Panc1 (cell line): ENCODE results near the gene COL13A1. TPM values are rescaled to one million over a fixed set of nuclear protein-coding genes. Genes with fewer than 3 reads are reported as not detected.

Experiments
- ATAC-seq: fragments of 200-7000 bp; cut with Tn5 transposase; 2 replicates; pipeline ENCODE4 v1.9.1; 2020; ENCODE audit warnings: mild to moderate bottlenecking, moderate library complexity
- BruUV-seq: library from RNA; stranded (reverse); fragments of 400-500 nt; replicated peaks from 2 replicates; lab custom pipeline; 2021; lab: Mats Ljungman, UMichigan
- CTCF ChIA-PET: fragments of 300-600 bp; sonication (Branson Sonifier 250); formaldehyde crosslinking; loops from one replicate; lab custom pipeline; 2022; ENCODE audit warnings: antibody characterized with exemption; lab: Charles Lee
- POLR2A ChIA-PET: fragments of 300-600 bp; sonication (Branson Sonifier 250); formaldehyde crosslinking; loops from one replicate; lab custom pipeline; 2022; ENCODE audit warnings: antibody characterized with exemption; lab: Charles Lee
- DNase-seq: peaks from one replicate; pipeline ENCODE4 v3.0.0-alpha.2; 2010; ENCODE audit warnings: low read depth, low spot score
- H3K27ac ChIP-seq: 2 replicates; pipeline ENCODE4 v1.5.1; 2011; ENCODE audit warnings: mild to moderate bottlenecking, low read length, inconsistent platforms
- H3K27me3 ChIP-seq: fragments of 200-500 bp; sonication (Bioruptor generic); 2 replicates; pipeline ENCODE4 v1.6.0; 2014; ENCODE audit warnings: low read length, inconsistent platforms; ENCODE audit not compliant: control insufficient read depth, insufficient read depth
- H3K36me3 ChIP-seq: fragments of 200-500 bp; sonication (Bioruptor generic); 2 replicates; pipeline ENCODE4 v1.5.1; 2014; ENCODE audit warnings: inconsistent platforms, mild to moderate bottlenecking, low read length, moderate library complexity; ENCODE audit not compliant: control insufficient read depth, insufficient read depth
- H3K4me1 ChIP-seq: 2 replicates; pipeline ENCODE4 v1.5.1; 2011; ENCODE audit warnings: inconsistent platforms, mild to moderate bottlenecking, low read length, moderate library complexity; ENCODE audit not compliant: control insufficient read depth, insufficient read depth
- H3K4me3 ChIP-seq, 2 experiments: 2 replicates each; pipeline ENCODE4 v1.5.1; 2011 to 2012; ENCODE audit warnings: low read depth in 2 of 2, low read length in 2 of 2, mild to moderate bottlenecking in 2 of 2, inconsistent platforms in 1 of 2, moderate library complexity in 1 of 2
- H3K9me3 ChIP-seq: fragments of 200-500 bp; sonication (Bioruptor generic); 2 replicates; pipeline ENCODE4 v1.5.1; 2014; ENCODE audit warnings: low read depth, mild to moderate bottlenecking, inconsistent platforms, low read length, moderate library complexity; ENCODE audit not compliant: control insufficient read depth, insufficient read depth
- POLR2AphosphoS5 ChIP-seq: IDR thresholded peaks from 2 replicates; pipeline ENCODE4 v1.6.1; 2012; ENCODE audit warnings: mild to moderate bottlenecking, low read depth, low read length, moderate library complexity
- SIN3A ChIP-seq: IDR thresholded peaks from 2 replicates; pipeline ENCODE4 v1.6.1; 2012; ENCODE audit warnings: low read depth, mild to moderate bottlenecking, low read length, moderate library complexity, borderline replicate concordance; ENCODE audit not compliant: insufficient read depth
- TCF7L2 ChIP-seq: IDR thresholded peaks from 2 replicates; pipeline ENCODE4 v1.6.1; 2011; ENCODE audit warnings: mild to moderate bottlenecking, low read depth, low read length, inconsistent platforms
- in situ Hi-C: cut with HindIII; loops from 2 replicates; pipeline ENCODE4 v1.10.0; 2016; ENCODE audit warnings: low sequenced_read_pairs, low pct_unique_long_range_greater_than_20kb
- intact Hi-C: fragments of 100-400 bp; cut with micrococcal nuclease; formaldehyde crosslinking; loops from one replicate; pipeline ENCODE4 v1.10.0; 2022; ENCODE audit not compliant: unreplicated experiment
- total RNA-seq: library from RNA; stranded (reverse); gene quantifications from one replicate; pipeline ENCODE4 v1.2.1, GENCODE V29; 2021; ENCODE audit not compliant: unreplicated experiment
- TF ChIP-seq, protein P1 (sequence below): fragments of 450-650 bp; IDR thresholded peaks from 2 replicates; pipeline ENCODE4 v1.5.1; 2017; ENCODE audit warnings: mild to moderate bottlenecking
- TF ChIP-seq, protein P2 (sequence below), 2 experiments: IDR thresholded peaks; 2 replicates each; pipeline ENCODE4 v1.6.1; 2011 to 2012; ENCODE audit warnings: low read depth in 2 of 2, control low read depth in 1 of 2, low read length in 1 of 2, mild to moderate bottlenecking in 1 of 2, moderate library complexity in 1 of 2; ENCODE audit not compliant: insufficient read depth in 1 of 2

Gene COL13A1
- total RNA-seq, 1 experiment from 2014 or later = 1.0 TPM

DNA sequence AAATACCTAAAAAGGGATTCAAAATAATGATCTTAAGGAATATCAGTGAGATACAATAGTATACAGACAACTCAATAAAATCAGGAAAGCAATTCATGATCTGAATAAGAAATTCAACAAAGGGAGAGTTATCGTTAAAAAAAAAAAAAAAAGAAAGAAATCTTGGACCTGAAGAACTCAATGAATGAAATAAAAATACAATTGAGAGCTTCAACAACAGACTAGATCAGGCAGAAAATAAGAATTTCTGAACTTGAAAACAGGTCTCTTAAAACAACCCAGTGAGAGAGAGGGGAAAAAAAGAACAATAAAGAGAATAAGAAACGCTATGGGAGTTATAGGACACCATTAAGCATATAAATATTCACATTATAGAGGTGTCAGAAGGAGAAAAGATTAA, 179.0 kb downstream of the COL13A1 start:
- in situ Hi-C loops = no loop called here
- POLR2A ChIA-PET = interaction anchor here (0.6 kb wide), 1 partner anchor 50 kb away, joined by 9 read pairs; no protein-coding TSS in a partner anchor
- Histone ChIP-seq H3K27me3 (peaks cover 17% of the 10 kb centered on the region), H3K36me3 (no peaks in the 10 kb centered on the region), H3K4me3 (no peak overlapping the region), H3K4me1 (no peaks in the 10 kb centered on the region), H3K9me3 (no peaks in the 10 kb centered on the region), H3K27ac (no peak overlapping the region)
- TF ChIP-seq, protein P1, sequence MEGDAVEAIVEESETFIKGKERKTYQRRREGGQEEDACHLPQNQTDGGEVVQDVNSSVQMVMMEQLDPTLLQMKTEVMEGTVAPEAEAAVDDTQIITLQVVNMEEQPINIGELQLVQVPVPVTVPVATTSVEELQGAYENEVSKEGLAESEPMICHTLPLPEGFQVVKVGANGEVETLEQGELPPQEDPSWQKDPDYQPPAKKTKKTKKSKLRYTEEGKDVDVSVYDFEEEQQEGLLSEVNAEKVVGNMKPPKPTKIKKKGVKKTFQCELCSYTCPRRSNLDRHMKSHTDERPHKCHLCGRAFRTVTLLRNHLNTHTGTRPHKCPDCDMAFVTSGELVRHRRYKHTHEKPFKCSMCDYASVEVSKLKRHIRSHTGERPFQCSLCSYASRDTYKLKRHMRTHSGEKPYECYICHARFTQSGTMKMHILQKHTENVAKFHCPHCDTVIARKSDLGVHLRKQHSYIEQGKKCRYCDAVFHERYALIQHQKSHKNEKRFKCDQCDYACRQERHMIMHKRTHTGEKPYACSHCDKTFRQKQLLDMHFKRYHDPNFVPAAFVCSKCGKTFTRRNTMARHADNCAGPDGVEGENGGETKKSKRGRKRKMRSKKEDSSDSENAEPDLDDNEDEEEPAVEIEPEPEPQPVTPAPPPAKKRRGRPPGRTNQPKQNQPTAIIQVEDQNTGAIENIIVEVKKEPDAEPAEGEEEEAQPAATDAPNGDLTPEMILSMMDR = no peak
- TF ChIP-seq TCF7L2 = no peak
- no peak for TF ChIP-seq POLR2AphosphoS5
- no peak for TF ChIP-seq SIN3A
- TF ChIP-seq, protein P2, sequence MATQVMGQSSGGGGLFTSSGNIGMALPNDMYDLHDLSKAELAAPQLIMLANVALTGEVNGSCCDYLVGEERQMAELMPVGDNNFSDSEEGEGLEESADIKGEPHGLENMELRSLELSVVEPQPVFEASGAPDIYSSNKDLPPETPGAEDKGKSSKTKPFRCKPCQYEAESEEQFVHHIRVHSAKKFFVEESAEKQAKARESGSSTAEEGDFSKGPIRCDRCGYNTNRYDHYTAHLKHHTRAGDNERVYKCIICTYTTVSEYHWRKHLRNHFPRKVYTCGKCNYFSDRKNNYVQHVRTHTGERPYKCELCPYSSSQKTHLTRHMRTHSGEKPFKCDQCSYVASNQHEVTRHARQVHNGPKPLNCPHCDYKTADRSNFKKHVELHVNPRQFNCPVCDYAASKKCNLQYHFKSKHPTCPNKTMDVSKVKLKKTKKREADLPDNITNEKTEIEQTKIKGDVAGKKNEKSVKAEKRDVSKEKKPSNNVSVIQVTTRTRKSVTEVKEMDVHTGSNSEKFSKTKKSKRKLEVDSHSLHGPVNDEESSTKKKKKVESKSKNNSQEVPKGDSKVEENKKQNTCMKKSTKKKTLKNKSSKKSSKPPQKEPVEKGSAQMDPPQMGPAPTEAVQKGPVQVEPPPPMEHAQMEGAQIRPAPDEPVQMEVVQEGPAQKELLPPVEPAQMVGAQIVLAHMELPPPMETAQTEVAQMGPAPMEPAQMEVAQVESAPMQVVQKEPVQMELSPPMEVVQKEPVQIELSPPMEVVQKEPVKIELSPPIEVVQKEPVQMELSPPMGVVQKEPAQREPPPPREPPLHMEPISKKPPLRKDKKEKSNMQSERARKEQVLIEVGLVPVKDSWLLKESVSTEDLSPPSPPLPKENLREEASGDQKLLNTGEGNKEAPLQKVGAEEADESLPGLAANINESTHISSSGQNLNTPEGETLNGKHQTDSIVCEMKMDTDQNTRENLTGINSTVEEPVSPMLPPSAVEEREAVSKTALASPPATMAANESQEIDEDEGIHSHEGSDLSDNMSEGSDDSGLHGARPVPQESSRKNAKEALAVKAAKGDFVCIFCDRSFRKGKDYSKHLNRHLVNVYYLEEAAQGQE (IDR thresholded peaks at IDR 0.05; ENCODE audit: insufficient read depth in 1 of 2, low read depth in 2 of 2, low read length in 1 of 2) = no peak
- DNase-seq (no peak), ATAC-seq (no peak)
- no TSS peak for BruUV-seq
- CTCF ChIA-PET = no interaction called here
- intact Hi-C loops = no loop called here

- no peak for ATAC-seq
- no peak for DNase-seq
- Histone ChIP-seq H3K27me3 (peaks cover 39% of the 10 kb centered on the region), H3K27ac (no peak overlapping the region), H3K36me3 (no peaks in the 10 kb centered on the region), H3K4me1 (no peaks in the 10 kb centered on the region), H3K4me3 (no peak overlapping the region), H3K9me3 (no peaks in the 10 kb centered on the region)
- no TSS peak for BruUV-seq
- ChIA-PET POLR2A (no interaction called here), CTCF (no interaction called here)
- TF ChIP-seq POLR2AphosphoS5 = no peak
- TF ChIP-seq, protein P1 = no peak
- no peak for TF ChIP-seq SIN3A
- TF ChIP-seq, protein P2 (IDR thresholded peaks at IDR 0.05; ENCODE audit: insufficient read depth in 1 of 2, low read depth in 2 of 2, low read length in 1 of 2) = no peak
- no peak for TF ChIP-seq TCF7L2
- in situ Hi-C loops (no loop called here), intact Hi-C loops (no loop called here)
Measured at GRCh38 chr10:69988094-69988493, 186.4 kb downstream of the COL13A1 start.
